ENCODE data around the gene LCN1. TPM values are rescaled to one million over a fixed set of nuclear protein-coding genes. Genes with fewer than 3 reads are reported as not detected.

The LCN1 gene
- polyA plus RNA-seq, 1 donor from 2014 or later = not detected

DNA sequence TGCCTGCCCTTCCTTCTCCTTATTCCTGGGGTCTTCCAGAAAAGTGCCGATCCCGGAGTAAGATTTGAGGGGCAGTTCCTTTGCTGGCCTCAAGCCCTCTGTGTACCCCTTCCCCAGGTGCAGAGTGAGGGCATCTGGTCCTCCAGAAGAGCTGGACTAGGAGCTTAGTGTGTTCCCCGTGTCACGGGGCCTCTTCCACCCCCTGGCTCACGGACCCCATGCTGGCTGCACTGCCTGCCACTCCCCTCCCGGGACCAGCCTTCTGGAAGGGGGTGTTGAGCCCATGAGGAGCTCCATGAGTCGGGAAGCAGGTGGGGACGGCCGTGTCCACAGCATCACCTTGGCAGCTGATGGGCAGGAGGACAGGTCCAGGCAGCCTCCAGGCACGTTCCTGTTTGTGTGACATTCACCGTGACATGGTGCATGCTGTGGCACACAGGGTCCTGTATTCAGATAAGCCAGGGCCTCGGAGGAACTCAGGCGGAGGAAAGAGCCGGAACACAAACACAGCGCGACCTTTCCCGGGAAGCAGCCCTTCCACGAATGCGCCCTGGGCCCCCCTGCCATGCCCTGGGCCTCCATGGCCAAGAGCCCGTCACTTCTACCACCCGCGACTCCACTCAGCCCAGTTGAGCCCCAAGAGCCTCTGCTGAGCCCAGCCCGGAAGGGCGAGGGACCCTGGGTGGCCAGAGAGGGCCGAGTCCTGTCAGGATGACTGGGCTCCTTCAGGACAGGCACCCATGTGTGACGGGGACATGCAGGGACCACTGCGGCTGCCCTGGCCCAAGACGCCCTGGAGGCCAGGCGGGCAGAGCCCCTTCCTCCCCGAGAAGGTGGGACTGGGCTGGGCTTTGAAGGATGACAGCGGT, 5.9 kb upstream of the LCN1 start:
- Histone ChIP-seq H3K4me3 (ENCODE audit: low read length) (no peak overlapping the region), H3K4me2 (ENCODE audit: low read length) (no peak overlapping the region), H3K27ac (ENCODE audit: low read length) (no peak overlapping the region), H3K36me3 (ENCODE audit: insufficient read depth, low read length) (no peaks in the 10 kb centered on the region), H2AFZ (ENCODE audit: low read depth, low read length) (no peak overlapping the region), H3K9me3 (ENCODE audit: low read length) (no peaks in the 10 kb centered on the region), H3K27me3 (ENCODE audit: insufficient read depth, low read depth, low read length) (no peaks in the 10 kb centered on the region), H3K9ac (ENCODE audit: low read length) (no peak overlapping the region), H3K79me2 (replicated peaks; ENCODE audit: insufficient read depth, low read length) (no peaks in the 10 kb centered on the region), H4K20me1 (ENCODE audit: insufficient read depth) (no peaks in the 10 kb centered on the region), H3F3A (ENCODE audit: insufficient read depth, low read length, poor library complexity, severe bottlenecking) (no peaks in the 10 kb centered on the region), H3K9me2 (ENCODE audit: insufficient read depth, low read length) (no peaks in the 10 kb centered on the region)
- TF ChIP-seq POLR2AphosphoS5 (IDR thresholded peaks at IDR 0.05) (no peak), RAD21 (conservative IDR thresholded peaks at IDR 0.05) (no peak)

DNA sequence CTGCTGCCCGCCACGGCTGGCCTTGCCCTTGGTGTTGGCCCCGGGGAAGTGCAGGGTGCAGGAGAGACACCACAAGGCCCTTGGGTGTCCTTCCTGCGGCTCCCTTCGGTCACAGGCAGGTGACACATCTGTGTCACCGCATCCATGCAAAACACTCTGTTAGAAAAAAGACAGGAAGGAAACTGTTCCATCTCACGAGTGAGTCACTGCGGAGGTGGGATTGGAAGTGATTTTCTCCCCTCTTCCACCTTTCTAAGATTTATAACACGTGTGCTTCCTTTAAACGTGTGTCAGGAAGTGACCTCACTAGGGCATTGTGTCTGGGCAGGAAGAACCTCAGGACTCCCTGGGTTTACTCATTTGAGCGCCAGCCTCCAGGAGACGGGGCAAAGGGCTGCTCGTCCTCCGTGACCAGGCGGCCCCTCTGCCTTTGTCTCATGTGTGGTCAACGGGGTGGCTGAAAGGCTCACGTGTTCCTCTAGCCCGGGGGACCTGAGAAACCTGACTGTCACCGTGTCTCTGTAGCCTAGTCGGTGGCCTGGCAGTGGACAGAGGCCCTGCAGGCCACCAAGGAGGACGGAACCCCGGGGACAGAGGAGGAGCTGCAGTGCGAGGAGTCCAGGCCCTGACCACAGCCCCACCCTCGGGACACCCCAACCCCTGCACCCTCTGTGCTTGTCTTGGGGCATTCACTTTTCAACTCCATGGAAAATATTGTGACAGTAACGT, 4.9 kb upstream of the LCN1 start:
- H3K27ac ChIP-seq (ENCODE audit: low read length) = no peak overlapping the region
- H4K20me1 ChIP-seq (ENCODE audit: insufficient read depth) = no peaks in the 10 kb centered on the region
- no peaks in the 10 kb centered on the region for H3K79me2 ChIP-seq (replicated peaks; ENCODE audit: insufficient read depth, low read length)
- no peak overlapping the region for H3K4me3 ChIP-seq (ENCODE audit: low read length)
- H2AFZ ChIP-seq (ENCODE audit: low read depth, low read length) = no peak overlapping the region
- no peaks in the 10 kb centered on the region for H3K36me3 ChIP-seq (ENCODE audit: insufficient read depth, low read length)
- H3K9me3 ChIP-seq (ENCODE audit: low read length) = no peaks in the 10 kb centered on the region
- TF ChIP-seq RAD21 (conservative IDR thresholded peaks at IDR 0.05) (no peak), TAF1 (IDR thresholded peaks at IDR 0.05; ENCODE audit: low read depth) (no peak), SMC3 (conservative IDR thresholded peaks at IDR 0.05; ENCODE audit: poor library complexity) (no peak), EP300 (conservative IDR thresholded peaks at IDR 0.05; ENCODE audit: poor library complexity, severe bottlenecking) (no peak), EZH2 (IDR thresholded peaks at IDR 0.05; ENCODE audit: borderline replicate concordance, insufficient read depth, low read length, poor library complexity, severe bottlenecking) (no peak), MXI1 (conservative IDR thresholded peaks at IDR 0.05; ENCODE audit: poor library complexity, severe bottlenecking) (no peak), POLR2AphosphoS5 (IDR thresholded peaks at IDR 0.05) (no peak)
- TF ChIP-seq, protein P1, sequence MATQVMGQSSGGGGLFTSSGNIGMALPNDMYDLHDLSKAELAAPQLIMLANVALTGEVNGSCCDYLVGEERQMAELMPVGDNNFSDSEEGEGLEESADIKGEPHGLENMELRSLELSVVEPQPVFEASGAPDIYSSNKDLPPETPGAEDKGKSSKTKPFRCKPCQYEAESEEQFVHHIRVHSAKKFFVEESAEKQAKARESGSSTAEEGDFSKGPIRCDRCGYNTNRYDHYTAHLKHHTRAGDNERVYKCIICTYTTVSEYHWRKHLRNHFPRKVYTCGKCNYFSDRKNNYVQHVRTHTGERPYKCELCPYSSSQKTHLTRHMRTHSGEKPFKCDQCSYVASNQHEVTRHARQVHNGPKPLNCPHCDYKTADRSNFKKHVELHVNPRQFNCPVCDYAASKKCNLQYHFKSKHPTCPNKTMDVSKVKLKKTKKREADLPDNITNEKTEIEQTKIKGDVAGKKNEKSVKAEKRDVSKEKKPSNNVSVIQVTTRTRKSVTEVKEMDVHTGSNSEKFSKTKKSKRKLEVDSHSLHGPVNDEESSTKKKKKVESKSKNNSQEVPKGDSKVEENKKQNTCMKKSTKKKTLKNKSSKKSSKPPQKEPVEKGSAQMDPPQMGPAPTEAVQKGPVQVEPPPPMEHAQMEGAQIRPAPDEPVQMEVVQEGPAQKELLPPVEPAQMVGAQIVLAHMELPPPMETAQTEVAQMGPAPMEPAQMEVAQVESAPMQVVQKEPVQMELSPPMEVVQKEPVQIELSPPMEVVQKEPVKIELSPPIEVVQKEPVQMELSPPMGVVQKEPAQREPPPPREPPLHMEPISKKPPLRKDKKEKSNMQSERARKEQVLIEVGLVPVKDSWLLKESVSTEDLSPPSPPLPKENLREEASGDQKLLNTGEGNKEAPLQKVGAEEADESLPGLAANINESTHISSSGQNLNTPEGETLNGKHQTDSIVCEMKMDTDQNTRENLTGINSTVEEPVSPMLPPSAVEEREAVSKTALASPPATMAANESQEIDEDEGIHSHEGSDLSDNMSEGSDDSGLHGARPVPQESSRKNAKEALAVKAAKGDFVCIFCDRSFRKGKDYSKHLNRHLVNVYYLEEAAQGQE (IDR thresholded peaks at IDR 0.05; ENCODE audit: borderline replicate concordance) = no peak
- TF ChIP-seq, protein P2, sequence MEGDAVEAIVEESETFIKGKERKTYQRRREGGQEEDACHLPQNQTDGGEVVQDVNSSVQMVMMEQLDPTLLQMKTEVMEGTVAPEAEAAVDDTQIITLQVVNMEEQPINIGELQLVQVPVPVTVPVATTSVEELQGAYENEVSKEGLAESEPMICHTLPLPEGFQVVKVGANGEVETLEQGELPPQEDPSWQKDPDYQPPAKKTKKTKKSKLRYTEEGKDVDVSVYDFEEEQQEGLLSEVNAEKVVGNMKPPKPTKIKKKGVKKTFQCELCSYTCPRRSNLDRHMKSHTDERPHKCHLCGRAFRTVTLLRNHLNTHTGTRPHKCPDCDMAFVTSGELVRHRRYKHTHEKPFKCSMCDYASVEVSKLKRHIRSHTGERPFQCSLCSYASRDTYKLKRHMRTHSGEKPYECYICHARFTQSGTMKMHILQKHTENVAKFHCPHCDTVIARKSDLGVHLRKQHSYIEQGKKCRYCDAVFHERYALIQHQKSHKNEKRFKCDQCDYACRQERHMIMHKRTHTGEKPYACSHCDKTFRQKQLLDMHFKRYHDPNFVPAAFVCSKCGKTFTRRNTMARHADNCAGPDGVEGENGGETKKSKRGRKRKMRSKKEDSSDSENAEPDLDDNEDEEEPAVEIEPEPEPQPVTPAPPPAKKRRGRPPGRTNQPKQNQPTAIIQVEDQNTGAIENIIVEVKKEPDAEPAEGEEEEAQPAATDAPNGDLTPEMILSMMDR (IDR thresholded peaks at IDR 0.05; ENCODE audit: poor library complexity, severe bottlenecking) = no peak
- H3K4me2 ChIP-seq (ENCODE audit: low read length) = no peak overlapping the region
- no peak overlapping the region for H3K9ac ChIP-seq (ENCODE audit: low read length)
- no peaks in the 10 kb centered on the region for H3F3A ChIP-seq (ENCODE audit: insufficient read depth, low read length, poor library complexity, severe bottlenecking)
- no peaks in the 10 kb centered on the region for H3K27me3 ChIP-seq (ENCODE audit: insufficient read depth, low read depth, low read length)
- H3K9me2 ChIP-seq (ENCODE audit: insufficient read depth, low read length) = no peaks in the 10 kb centered on the region

Measured in neural cell (in vitro differentiated cells).